GM21717 (cell line): ENCODE results near the gene FRAS1.
"Not testable (repeated sequence)": the region's sequence is repeated elsewhere in the genome, so short reads cannot be mapped to it uniquely, and the experiment has no call there.

Source experiments
- ATAC-seq: cut with Tn5 transposase; IDR thresholded peaks from one replicate; pipeline ENCODE4 v1.9.1; 2021; ENCODE audit warnings: mild to moderate bottlenecking, moderate library complexity; ENCODE audit not compliant: unreplicated experiment

The FRAS1 gene

GRCh38 chr4:78208896-78209295 lies 151.8 kb downstream of the FRAS1 start:
- not testable (repeated sequence) for ATAC-seq

DNA sequence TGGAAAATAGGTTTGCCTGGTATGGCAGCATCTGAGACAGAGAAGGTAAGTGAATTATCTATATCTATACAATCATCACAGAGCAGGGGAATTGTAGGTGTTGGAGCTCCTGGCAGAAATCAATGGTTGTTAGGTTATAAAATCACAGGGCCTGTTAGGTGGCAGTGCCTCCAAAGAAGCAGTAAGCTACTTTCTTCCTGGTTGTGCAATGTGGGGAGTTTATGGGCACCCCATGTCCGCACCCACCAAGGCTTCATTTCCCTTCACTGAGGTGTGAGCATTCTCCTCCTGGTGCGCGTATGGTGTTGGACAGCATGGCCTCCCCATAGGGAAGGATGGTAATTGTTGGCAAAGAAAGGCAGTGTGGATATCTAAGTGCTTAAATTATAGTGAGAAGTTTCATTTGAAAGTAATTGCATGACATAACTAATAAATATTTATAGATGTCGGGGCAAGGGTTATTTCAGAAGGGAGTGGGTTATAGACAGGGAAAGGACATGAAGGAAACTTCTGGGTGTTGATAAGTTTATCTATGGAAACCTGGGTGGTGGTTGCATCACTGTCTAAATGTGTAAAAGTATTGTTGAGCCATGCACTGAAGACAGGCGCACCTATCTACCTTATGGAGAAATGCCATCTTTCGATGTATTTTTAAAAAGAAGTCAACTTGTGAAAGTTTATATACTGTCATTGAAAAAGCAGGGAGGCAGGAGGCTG lies 153.7 kb downstream of the FRAS1 start:
- ATAC-seq: no peak

- no peak for ATAC-seq
Observed at GRCh38 chr4:78213218-78213617, 156.1 kb downstream of the FRAS1 start.

GRCh38 chr4:78214078-78214477 lies 157.0 kb downstream of the FRAS1 start:
- ATAC-seq: no peak

- no peak for ATAC-seq
Observed at GRCh38 chr4:78217557-78217956, 160.4 kb downstream of the FRAS1 start.

- ATAC-seq: no peak
Observed at GRCh38 chr4:78218260-78218659, 161.1 kb downstream of the FRAS1 start.

DNA sequence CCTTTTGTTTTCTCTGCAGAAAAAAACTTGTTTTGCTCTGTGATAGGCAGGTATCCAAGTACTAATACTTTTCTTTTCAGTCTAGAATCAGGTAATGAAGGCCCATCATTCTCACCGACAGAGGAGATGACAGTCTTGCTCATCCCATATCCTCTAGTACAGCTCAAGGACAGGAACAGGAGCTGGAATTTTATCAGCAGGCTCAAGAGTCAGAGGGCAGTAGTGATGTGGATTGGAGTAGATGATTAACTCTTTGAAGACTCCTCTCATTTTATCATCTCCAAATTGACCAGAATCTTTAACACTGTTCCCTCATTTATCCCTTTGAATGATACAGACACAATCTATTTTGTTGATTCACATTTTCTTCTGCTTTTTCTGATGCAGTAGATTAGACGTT lies 162.7 kb downstream of the FRAS1 start:
- no peak for ATAC-seq

- ATAC-seq: no peak
Observed at GRCh38 chr4:78220283-78220682, 163.2 kb downstream of the FRAS1 start.

GRCh38 chr4:78222575-78223186 lies 165.6 kb downstream of the FRAS1 start:
- ATAC-seq: no peak

DNA sequence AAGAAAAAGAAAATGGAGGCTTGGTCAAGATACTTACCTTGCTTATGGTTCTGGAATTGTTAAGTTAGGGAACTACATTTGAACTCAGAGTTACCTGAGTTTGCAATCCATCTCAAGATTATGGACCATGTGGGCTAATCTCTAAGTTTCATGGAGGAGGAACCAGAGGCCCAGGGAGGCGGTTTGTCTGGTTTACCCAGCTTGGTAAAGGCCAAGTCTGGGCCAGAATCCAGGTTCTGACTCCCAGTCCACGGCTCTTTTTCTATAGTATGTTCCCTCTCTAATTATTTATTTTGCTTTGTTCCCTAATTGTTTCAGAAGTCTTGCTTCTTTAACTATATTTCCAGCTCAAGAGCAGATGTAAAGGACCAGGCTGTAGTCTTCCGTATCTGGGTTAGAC lies 168.1 kb downstream of the FRAS1 start:
- no peak for ATAC-seq

- ATAC-seq: no peak
Observed at GRCh38 chr4:78226279-78226678, 169.2 kb downstream of the FRAS1 start.

DNA sequence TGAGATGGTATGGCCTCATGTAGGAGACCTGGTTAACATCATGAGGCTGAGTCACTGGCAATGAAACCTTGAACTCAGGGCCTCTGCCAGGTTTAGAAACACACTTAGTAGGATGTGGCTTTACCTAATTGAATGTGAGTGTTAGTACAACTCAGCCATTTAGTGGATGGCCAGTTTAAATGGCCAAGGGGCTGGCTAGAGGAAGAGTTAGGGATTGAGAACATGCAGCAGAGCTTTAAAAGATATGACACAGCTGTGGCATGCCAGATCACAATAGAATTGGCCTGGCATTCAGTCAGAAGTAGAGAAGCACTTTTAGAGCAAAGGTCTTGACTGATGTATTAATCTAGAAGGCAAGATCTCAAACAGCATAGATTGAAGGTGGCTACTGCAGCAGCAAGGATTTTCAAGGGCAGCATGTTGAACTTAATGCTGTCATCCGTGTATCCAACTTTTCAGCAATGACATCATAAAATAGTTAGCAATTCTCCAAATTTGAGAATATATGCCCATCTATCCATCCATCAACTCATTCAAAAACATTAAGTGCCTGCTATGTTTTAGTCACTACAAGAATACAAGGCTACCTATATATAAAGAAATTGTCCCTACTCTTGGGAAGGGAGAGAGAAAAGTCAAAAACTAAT lies 170.4 kb downstream of the FRAS1 start:
- ATAC-seq: no peak

DNA sequence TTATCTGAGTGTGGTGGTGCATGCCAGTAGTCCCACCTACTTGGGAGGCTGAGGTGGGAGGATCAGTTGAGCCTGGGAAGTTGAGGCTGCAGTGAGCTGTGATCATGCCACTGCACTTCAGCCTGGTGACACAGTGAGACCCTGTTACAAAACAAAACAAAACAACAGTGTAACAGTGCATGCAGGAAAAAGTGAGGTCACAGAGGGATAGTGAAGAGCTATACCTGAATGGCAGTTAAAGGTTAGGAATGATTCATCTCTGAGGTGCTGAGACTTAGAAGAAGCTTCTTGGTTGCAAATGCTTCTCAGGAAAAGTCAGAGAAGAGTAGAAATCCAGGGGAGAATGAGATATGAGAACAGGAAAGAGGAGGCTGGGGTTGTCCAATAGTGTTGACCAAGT lies 178.7 kb downstream of the FRAS1 start:
- no peak for ATAC-seq

GRCh38 chr4:78237360-78237759 lies 180.2 kb downstream of the FRAS1 start:
- ATAC-seq: no peak

GRCh38 chr4:78242071-78242470 lies 184.9 kb downstream of the FRAS1 start:
- no peak for ATAC-seq

GRCh38 chr4:78244705-78245485 lies 187.8 kb downstream of the FRAS1 start:
- no peak for ATAC-seq

- ATAC-seq: no peak
Observed at GRCh38 chr4:78247536-78248285, 190.6 kb downstream of the FRAS1 start.

DNA sequence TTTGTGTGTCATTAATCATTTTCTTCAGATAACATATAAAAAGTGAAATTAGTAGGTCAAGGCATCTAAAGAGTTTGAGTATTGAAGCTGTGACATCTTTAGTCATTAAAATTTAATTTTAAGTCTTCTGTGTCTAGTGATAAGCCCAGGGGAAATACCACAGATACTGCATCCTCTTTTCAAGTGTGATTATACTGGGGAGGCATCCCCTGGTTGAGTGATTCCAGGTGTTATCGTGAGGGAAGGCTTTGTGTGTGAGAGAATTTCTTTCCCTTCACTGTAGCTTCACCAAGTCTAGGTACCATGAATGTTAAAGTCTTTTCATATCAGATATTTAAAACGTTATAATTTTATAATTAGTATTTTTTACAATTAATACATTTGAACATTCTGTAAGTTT lies 193.4 kb downstream of the FRAS1 start:
- ATAC-seq: no peak

- not testable (repeated sequence) for ATAC-seq
Observed at GRCh38 chr4:78252773-78253172, 195.7 kb downstream of the FRAS1 start.

GRCh38 chr4:78254893-78255292 lies 197.8 kb downstream of the FRAS1 start:
- no peak for ATAC-seq

- ATAC-seq: no peak
Observed at GRCh38 chr4:78265006-78265405, 207.9 kb downstream of the FRAS1 start.
